Left lung (tissue), 10 donors: ENCODE data around the gene SDHB. TPM values are rescaled to one million over a fixed set of nuclear protein-coding genes. Genes with fewer than 3 reads are reported as not detected.

ENCODE experiments used
- ATAC-seq: fragments of 200-7000 bp; cut with Tn5 transposase; one replicate; pipeline ENCODE4 v1.9.1; 2020; ENCODE audit warnings: moderate library complexity
- DNase-seq, 4 donors: peaks; one replicate each; pipeline ENCODE4 v3.0.0-alpha.2; 2013 to 2020
- H3K27ac ChIP-seq, 2 donors: fragments of 200-600 bp; sonication (generic) in 1 of 2; one replicate each; pipeline versions ENCODE4 v1.5.0 to v1.8.0; 2020 to 2021
- H3K27me3 ChIP-seq, 2 donors: fragments of 200-600 bp; sonication (generic) in 1 of 2; one replicate each; pipeline versions ENCODE4 v1.5.0 to v1.8.0; 2020 to 2021
- H3K36me3 ChIP-seq, 2 donors: fragments of 200-600 bp; sonication (generic) in 1 of 2; one replicate each; pipeline versions ENCODE4 v1.5.0 to v1.8.0; 2020 to 2021
- H3K4me1 ChIP-seq, 2 donors: fragments of 200-600 bp; one replicate each; pipeline ENCODE4 v1.8.0; 2021
- H3K4me3 ChIP-seq, 2 donors: fragments of 200-600 bp; sonication (generic) in 1 of 2; one replicate each; pipeline versions ENCODE4 v1.5.0 to v1.8.0; 2020 to 2021; ENCODE audit warnings: mild to moderate bottlenecking in 1 of 2
- H3K9me3 ChIP-seq, 2 donors: fragments of 200-600 bp; sonication (generic) in 1 of 2; one replicate each; pipeline versions ENCODE4 v1.5.0 to v1.8.0; 2020 to 2021
- CTCF ChIP-seq, 2 donors: fragments of 200-600 bp; sonication (generic) in 1 of 2; IDR thresholded peaks; one replicate each; pipeline versions ENCODE4 v1.5.0 to v1.8.0; 2021; ENCODE audit warnings: antibody characterized with exemption in 2 of 2
- intact Hi-C, 2 donors: fragments of 100-400 bp; cut with DNase I; formaldehyde crosslinking; loops; one replicate each; pipeline versions ENCODE4 v1.11.2 to v1.14.2; 2022
- polyA plus RNA-seq, 6 donors: library from polyadenylated mRNA; unstranded; fragments of 120-200 nt; gene quantifications; one replicate each; pipeline ENCODE4 v1.2.1, GENCODE V29; 2013; ENCODE audit not compliant: insufficient read length in 6 of 6
- total RNA-seq, 2 donors: library from RNA; stranded (reverse); fragmentation: NEBNext Ultra II Directional; extraction: Animal tissue kit (Norgen Biotek cat#: 25700); gene quantifications; one replicate each; pipeline ENCODE4 v1.2.1, GENCODE V29; 2021
- donor health status: DM: no; HTN: yes; CAD: no.
- donor health status: DM: no; HTN: no; CAD: no.

Gene SDHB
- total and polyA plus RNA-seq, 8 donors: 86.8 to 110 (median 98.1) TPM

DNA sequence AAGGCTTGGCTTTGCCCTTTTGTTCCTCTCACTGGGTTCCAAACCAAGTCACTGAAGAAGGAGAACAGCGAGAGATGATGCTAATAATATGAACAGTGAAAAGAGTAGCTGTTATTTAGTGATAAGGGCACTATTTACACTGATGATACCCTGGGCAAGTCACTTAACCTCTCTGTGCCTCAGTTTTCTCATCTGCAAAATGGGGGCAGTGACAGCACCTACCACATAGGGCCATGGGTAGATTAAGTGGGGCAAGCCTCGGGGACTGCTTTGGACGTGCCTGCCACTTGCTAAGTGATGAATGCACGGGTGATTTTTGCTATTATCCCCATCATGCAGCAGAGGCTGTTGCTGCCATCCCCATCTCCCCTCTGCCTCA, 51.3 kb downstream of the SDHB start:
- no peak for ATAC-seq
- no peak for TF ChIP-seq CTCF (IDR thresholded peaks at IDR 0.05)

DNA sequence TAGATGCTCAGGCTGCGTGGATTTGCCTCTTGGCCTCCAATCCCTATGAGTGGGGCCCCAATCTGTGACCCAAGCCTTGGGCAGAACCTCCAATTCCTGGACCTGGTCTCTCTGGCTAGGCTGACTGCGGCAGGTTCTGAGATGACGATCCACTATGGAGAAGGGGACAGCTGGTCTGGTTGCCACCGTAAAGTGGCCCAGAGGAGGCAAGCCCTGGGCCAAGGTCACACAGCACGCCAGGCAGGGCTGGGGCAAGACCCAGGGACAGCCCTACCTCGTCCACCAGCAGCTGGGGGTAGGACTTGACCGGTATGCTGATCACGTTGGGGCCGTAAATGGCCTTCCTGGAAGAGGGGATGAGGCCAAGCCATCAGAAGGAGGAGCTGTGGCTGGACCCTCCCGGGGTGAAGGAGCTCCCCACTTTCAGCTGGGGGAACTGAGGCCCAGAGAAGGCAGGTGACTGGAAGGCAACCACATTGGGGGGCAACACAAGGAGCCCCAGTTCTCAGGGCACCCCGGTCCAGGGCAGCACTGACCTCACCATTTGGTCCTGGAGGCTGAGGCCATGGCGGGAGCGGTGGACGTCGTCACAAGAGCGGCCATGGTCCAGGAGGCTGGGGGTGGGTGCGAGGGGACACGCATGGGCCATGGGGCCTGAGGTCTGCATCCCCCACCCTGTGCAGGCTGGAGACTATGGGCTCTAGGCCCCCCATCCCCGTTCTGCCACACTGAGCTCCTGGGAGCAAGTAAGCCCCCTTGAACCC, 51.9 kb downstream of the SDHB start:
- TF ChIP-seq CTCF (IDR thresholded peaks at IDR 0.05): no peak

More for the DNA sequence above, 51.3 kb downstream of the SDHB start:
- intact Hi-C loops: no loop called here
- no peaks in the 10 kb centered on the region for H3K27me3 ChIP-seq
- no peaks in the 10 kb centered on the region for H3K9me3 ChIP-seq
- H3K4me3 ChIP-seq: no peak overlapping the region
- no peaks in the 10 kb centered on the region for H3K4me1 ChIP-seq
- DNase-seq: no peak
- H3K36me3 ChIP-seq: peaks cover 0 to 79% of the 10 kb centered on the region in 2 donors
- no peak overlapping the region for H3K27ac ChIP-seq

DNA sequence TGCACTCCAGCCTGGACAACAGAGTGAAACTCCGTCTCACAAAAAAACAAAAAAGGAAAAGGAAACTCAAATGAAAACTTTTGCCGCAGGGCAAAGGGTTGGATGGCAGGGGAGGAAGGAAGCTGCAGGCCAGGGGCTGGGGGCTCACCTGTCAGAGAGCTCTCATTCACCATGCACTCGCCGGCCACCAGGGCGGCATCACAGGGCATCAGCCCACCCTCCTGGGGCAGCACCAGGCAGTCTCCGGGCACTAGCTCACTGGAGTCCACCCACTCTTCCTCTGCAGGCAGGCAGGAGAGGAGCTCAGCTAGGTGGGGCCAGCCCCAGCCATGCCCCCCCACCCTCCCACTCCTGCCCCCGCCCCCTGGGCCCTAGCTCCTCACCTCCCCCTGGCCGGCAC, 54.0 kb downstream of the SDHB start:
- Histone ChIP-seq H3K27me3 (no peaks in the 10 kb centered on the region), H3K4me1 (no peaks in the 10 kb centered on the region), H3K9me3 (no peaks in the 10 kb centered on the region), H3K27ac (no peak overlapping the region), H3K36me3 (peaks cover 0 to 96% of the 10 kb centered on the region in 2 donors), H3K4me3 (no peak overlapping the region)
- DNase-seq (no peak), ATAC-seq (no peak)
- intact Hi-C loops: no loop called here
- no peak for TF ChIP-seq CTCF (IDR thresholded peaks at IDR 0.05)

More for the DNA sequence above, 51.9 kb downstream of the SDHB start:
- Histone ChIP-seq H3K27me3 (no peaks in the 10 kb centered on the region), H3K36me3 (peaks cover 0 to 84% of the 10 kb centered on the region in 2 donors), H3K4me1 (no peaks in the 10 kb centered on the region), H3K27ac (no peak overlapping the region), H3K4me3 (no peak overlapping the region), H3K9me3 (no peaks in the 10 kb centered on the region)
- intact Hi-C loops: no loop called here
- no peak for DNase-seq
- no peak for ATAC-seq

GRCh38 chr1:16998589-16998988, 55.2 kb downstream of the SDHB start:
- ATAC-seq: no peak
- DNase-seq: no peak
- peaks cover 0 to 93% of the 10 kb centered on the region in 2 donors for H3K36me3 ChIP-seq

More at GRCh38 chr1:16998589-16998988, 55.2 kb downstream of the SDHB start:
- Histone ChIP-seq H3K9me3 (no peaks in the 10 kb centered on the region), H3K4me3 (no peak overlapping the region), H3K27me3 (no peaks in the 10 kb centered on the region), H3K4me1 (no peaks in the 10 kb centered on the region), H3K27ac (no peak overlapping the region)
- no peak for TF ChIP-seq CTCF (IDR thresholded peaks at IDR 0.05)
- intact Hi-C loops: no loop called here
